Right hindlimb (tissue), 1 donor: ENCODE measurements around the gene PCDHGA11.
"Not testable (repeated sequence)": the region's sequence is repeated elsewhere in the genome, so short reads cannot be mapped to it uniquely, and the experiment has no call there.

Experiments
- DNase-seq: peaks from one replicate; pipeline ENCODE4 v3.0.0-alpha.2; 2018

PCDHGA11 gene

DNA sequence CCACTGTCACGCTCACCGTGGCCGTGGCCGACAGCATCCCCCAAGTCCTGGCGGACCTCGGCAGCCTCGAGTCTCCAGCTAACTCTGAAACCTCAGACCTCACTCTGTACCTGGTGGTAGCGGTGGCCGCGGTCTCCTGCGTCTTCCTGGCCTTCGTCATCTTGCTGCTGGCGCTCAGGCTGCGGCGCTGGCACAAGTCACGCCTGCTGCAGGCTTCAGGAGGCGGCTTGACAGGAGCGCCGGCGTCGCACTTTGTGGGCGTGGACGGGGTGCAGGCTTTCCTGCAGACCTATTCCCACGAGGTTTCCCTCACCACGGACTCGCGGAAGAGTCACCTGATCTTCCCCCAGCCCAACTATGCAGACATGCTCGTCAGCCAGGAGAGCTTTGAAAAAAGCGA, 11.9 kb downstream of the PCDHGA11 start:
- not testable (repeated sequence) for DNase-seq

DNA sequence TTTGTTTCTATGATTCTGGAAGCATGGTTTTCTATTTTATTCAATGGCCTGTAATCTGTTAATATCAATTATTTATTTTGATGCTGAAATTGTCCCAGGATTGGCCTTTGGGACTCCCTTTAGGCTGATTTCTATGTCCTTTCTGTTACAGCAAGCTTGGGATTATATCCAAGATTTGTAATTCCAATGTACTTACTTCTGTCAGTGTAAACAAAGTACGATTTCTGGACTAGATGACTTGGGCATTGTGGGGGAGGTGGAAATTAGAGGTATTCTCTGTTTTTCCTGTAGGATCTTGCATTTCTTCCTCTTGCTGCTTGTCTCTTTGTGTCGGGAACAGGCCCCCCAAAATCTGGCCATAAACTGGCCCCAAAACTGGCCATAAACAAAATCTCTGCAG, 13.2 kb downstream of the PCDHGA11 start:
- DNase-seq, result no peak

DNA sequence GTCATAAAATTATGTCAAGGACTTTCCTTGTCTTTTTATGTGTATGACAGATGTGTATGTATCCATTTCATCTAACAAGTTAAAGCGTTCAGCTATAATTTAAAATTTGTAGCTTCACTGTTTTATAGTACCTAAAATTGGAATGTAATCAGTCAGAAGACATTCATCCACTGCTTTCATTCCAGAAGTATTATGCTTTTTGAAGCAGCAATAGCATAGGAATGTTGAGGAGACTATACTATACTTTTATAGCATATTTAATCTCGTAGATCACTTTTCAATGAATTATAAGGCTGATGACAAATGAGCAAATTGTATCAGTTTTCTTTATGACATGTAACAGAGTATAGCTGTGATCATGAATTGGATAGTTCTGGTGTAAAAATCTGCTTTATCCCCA, 16.4 kb downstream of the PCDHGA11 start:
- DNase-seq, result no peak

DNA sequence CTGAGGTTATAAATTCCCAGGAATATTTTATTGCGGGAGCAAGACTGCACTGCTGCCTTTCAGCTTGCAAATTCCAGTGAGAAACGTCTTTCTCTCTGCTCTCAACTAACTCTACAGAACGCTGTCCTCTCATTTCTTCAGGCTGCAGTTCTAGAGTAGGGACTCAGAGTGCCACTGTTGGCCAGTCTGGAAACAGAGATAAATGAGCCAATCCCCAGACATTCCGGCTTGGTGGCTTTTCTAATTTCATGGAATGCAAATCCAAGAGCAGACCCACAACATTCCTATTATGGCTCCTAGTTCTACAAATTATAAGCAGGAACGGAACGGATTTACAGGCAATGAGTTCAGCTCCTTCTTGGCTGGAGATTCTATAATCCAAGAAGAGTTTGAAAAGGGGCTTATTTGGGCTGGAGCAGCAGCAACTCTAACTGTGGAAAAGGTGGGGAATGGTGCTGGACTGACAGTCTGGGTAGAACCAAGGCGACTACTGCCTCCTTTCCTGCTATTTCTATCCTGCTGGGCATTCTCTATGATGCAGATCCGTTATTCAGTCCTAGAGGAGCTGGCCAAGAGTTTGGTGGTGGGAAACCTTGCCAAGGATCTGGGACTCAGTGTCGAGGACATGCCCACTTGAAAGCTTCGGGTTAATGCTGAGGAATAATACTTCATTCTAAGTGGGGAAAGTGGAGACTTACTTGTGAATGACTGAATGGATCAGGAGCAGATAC, 18.7 kb downstream of the PCDHGA11 start:
- DNase-seq, result no peak

DNA sequence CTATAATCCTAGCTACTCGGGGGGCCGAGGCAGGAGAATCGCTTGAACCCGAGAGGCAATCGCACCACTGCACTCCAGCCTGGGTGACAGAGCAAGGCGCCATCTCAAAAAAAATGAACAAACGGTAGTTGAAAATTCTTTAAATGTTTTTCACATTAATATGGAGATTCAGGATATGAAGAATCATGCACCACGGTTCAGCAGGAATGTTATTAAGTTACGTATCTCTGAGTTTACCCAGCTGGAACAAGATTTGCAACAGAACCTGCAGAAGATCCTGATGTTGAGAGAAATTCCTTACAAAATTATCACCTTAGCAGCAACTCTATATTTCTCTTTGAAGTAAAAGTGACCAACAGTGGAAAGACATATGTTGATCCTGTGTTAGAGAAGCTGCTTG, 19.5 kb downstream of the PCDHGA11 start:
- DNase-seq, result no peak

DNA sequence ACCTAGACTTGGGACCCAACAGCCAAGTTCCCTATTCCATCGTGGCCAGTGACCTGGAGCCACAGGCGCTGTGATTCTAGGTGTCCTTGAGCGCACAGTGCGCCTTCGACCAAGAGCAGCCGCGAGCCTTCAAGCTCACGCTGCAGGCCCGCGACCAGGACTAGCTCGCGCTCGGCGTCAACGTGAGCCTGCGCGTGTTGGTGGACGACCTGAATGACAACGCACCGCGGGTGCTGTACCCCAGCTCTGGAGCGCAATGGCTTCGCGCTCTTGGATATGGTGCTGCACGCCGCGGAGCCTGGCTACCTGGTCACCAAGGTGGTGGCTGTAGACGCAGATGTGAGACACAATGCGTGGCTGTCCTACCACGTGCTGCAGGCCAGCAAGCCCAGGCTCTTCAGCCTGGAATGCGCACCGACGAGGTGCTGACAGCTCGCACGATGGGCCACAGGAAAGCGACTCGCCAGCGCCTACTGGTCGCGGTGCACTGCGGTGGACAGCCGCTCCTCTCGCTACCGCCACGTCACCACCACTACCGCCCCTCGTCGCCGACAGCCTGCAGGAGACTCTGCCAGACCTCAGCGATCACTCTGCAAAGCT, 20.8 kb downstream of the PCDHGA11 start:
- DNase-seq, result no peak

DNA sequence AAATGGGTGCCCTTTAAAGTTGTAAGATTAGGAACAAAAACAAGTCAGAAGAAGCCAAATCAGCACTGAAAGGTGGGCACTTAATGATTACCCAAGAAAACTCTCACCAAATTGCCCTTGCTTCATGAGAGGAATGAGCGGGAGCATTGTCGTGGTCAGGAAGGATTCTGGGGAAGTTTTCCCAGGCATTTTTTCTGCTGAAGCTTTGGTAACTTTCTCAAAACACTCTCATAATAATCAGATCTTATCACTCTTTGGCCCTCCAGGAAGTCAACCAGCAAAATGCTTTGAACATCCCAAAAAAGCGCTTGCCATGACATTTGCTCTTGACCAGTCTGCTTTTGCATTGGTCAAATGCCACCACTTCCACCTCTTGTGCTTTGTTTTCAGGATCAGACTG, 44.5 kb downstream of the PCDHGA11 start:
- no peak for DNase-seq
